Fibroblast of lung (primary cell): Measurements from ENCODE around the gene UPB1.

ENCODE experiments used
- EZH2 ChIP-seq: IDR thresholded peaks from 2 replicates; pipeline ENCODE4 v1.5.1; 2012; ENCODE audit warnings: low read length, control low read depth, mild to moderate bottlenecking; ENCODE audit errors: missing control alignments
- TF ChIP-seq, protein P1 (sequence below), 2 donors: IDR thresholded peaks in 1 of 2; conservative IDR thresholded peaks in 1 of 2; 1 replicate in 1 of 2; 2 replicates in 1 of 2; pipeline ENCODE4 v1.5.1; 2011 to 2012; ENCODE audit warnings: low read length in 2 of 2, control low read depth in 1 of 2, inconsistent platforms in 1 of 2, low read depth in 1 of 2, mild to moderate bottlenecking in 1 of 2

DNA sequence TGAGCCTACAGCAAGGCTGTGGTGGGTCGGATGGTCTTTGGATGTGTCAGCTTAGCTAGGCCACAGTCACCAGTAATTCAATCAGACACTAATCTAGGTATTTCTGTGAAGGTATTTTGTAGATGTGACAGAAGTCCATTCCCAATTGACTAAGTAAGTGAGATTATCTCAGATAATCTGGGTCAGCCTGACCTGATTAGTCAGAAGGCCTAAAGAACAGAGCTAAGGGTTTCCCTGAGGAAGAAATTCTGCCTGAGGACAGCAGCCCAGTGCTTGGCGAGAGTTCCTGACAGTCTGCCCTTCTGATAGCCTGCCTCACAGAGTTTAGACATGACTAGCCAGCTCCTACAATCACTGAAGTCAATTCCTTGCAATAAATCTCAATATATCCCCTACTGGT, 31.1 kb downstream of the UPB1 start:
- TF ChIP-seq, protein P1, sequence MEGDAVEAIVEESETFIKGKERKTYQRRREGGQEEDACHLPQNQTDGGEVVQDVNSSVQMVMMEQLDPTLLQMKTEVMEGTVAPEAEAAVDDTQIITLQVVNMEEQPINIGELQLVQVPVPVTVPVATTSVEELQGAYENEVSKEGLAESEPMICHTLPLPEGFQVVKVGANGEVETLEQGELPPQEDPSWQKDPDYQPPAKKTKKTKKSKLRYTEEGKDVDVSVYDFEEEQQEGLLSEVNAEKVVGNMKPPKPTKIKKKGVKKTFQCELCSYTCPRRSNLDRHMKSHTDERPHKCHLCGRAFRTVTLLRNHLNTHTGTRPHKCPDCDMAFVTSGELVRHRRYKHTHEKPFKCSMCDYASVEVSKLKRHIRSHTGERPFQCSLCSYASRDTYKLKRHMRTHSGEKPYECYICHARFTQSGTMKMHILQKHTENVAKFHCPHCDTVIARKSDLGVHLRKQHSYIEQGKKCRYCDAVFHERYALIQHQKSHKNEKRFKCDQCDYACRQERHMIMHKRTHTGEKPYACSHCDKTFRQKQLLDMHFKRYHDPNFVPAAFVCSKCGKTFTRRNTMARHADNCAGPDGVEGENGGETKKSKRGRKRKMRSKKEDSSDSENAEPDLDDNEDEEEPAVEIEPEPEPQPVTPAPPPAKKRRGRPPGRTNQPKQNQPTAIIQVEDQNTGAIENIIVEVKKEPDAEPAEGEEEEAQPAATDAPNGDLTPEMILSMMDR (conservative IDR thresholded peaks at IDR 0.05 in 1 of 2, IDR thresholded peaks at IDR 0.05 in 1 of 2; ENCODE audit: low read depth in 1 of 2, low read length in 2 of 2), result no peak
- TF ChIP-seq EZH2, result no peak
